ENCODE data around the gene CD2.

GRCh38 chr1:116769561-116769977 is 15.3 kb downstream of the CD2 start:
- TF ChIP-seq, protein P1, sequence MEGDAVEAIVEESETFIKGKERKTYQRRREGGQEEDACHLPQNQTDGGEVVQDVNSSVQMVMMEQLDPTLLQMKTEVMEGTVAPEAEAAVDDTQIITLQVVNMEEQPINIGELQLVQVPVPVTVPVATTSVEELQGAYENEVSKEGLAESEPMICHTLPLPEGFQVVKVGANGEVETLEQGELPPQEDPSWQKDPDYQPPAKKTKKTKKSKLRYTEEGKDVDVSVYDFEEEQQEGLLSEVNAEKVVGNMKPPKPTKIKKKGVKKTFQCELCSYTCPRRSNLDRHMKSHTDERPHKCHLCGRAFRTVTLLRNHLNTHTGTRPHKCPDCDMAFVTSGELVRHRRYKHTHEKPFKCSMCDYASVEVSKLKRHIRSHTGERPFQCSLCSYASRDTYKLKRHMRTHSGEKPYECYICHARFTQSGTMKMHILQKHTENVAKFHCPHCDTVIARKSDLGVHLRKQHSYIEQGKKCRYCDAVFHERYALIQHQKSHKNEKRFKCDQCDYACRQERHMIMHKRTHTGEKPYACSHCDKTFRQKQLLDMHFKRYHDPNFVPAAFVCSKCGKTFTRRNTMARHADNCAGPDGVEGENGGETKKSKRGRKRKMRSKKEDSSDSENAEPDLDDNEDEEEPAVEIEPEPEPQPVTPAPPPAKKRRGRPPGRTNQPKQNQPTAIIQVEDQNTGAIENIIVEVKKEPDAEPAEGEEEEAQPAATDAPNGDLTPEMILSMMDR (IDR thresholded peaks at IDR 0.05; ENCODE audit: low read depth, low read length) = no peak
- TF ChIP-seq POLR2A (IDR thresholded peaks at IDR 0.05; ENCODE audit: extremely low read depth, insufficient read length) = no peak

Data from NB4 (cell line).